OCI-LY3 (cell line): ENCODE measurements around the gene ACSF3.
A peak's percentile ranks its signal among the peaks of the same experiment; 100 is the strongest.

Source experiments
- H2AFZ ChIP-seq: fragments of 200-600, 300-600 bp; shearing (Covaris generic); 2 replicates; pipeline ENCODE4 v1.6.0; 2014; ENCODE audit warnings: antibody characterized with exemption, low read depth, low read length
- H3K27ac ChIP-seq: fragments of 200-600, 300-600 bp; sonication (generic); 2 replicates; pipeline ENCODE4 v1.5.1; 2014; ENCODE audit warnings: mild to moderate bottlenecking, low read length, moderate library complexity, mixed read lengths
- H3K27me3 ChIP-seq: fragments of 200-600, 300-600 bp; sonication (generic); 2 replicates; pipeline ENCODE4 v1.6.1; 2014; ENCODE audit warnings: low read depth, low read length, mixed read lengths
- H3K36me3 ChIP-seq: fragments of 200-600, 300-600 bp; sonication (generic); replicated peaks from 2 replicates; pipeline ENCODE3; 2014; ENCODE audit warnings: low read depth, low read length, mixed read lengths
- H3K4me1 ChIP-seq: fragments of 300-600, 200-600 bp; sonication (generic); 2 replicates; pipeline ENCODE4 v1.6.1; 2014; ENCODE audit warnings: low read length, mixed read lengths
- H3K4me2 ChIP-seq: fragments of 200-600, 300-600 bp; sonication (generic); 2 replicates; pipeline ENCODE4 v1.6.1; 2014; ENCODE audit warnings: low read length, mixed read lengths
- H3K4me3 ChIP-seq: fragments of 300-600, 200-600 bp; sonication (generic); 2 replicates; pipeline ENCODE4 v1.5.1; 2014; ENCODE audit warnings: antibody characterized with exemption, mild to moderate bottlenecking, low read length, moderate library complexity
- H3K79me2 ChIP-seq: fragments of 300-600, 200-600 bp; shearing (Covaris generic); 2 replicates; pipeline ENCODE4 v1.6.1; 2014; ENCODE audit warnings: mild to moderate bottlenecking, low read length, mixed read lengths
- H3K9ac ChIP-seq: fragments of 300-600, 200-600 bp; shearing (Covaris generic); 2 replicates; pipeline ENCODE4 v1.6.0; 2014; ENCODE audit warnings: mild to moderate bottlenecking, low read length, moderate library complexity
- H3K9me3 ChIP-seq: fragments of 200-600, 300-600 bp; shearing (Covaris generic); 2 replicates; pipeline ENCODE4 v1.6.1; 2014; ENCODE audit warnings: low read length, mixed read lengths; ENCODE audit not compliant: insufficient read depth
- H4K20me1 ChIP-seq: fragments of 200-600, 300-600 bp; sonication (generic); 2 replicates; pipeline ENCODE4 v1.6.1; 2016; ENCODE audit warnings: low read length, mixed read lengths; ENCODE audit not compliant: insufficient read depth
- CTCF ChIP-seq: fragments of 200-600, 300-600 bp; sonication (generic); IDR thresholded peaks from 2 replicates; pipeline ENCODE4 v1.5.1; 2014; ENCODE audit warnings: antibody characterized with exemption, low read length, low read depth
- EZH2phosphoT487 ChIP-seq: fragments of 200-600 bp; shearing (Covaris generic); IDR thresholded peaks from 2 replicates; pipeline ENCODE4 v1.6.1; 2018; ENCODE audit warnings: antibody characterized with exemption, mixed run types, low read depth

ACSF3 gene

DNA sequence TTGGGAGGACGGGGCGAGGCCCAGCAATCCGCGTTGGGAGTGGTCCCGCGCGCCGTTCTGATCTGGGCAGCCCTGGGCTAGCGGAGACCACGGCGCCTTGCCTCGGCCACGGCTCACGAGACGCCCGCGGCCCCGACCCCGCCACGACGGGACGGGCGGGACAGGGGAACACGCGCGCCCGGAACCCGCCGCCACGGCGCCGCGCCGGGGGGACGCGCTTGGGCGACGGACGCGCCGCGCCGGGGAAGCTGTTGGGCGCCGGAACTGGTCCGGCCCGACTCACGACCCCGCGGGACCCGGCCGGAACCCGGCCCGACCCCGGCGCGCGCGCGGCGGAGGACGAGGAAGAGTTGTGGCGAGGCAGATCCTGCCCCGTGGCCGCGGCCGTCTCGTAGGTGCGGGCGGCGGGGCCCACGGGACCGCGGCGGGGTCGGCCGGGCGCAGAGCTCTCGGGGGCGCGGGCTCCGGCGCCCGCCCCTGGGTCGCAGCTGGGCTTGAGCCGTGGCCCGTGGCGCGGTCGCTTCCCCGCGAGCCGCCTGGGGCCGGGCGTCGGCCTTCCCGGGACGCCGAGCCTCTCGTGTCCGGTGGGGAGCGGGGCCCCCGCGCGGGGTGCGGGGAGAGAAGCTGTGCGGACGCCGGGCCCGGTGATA, at the start of gene ACSF3:
Gene ACSF3 (plus strand): TSS at position 251 of the 650 bp plus-strand sequence. CDS start 6,830 bp downstream, outside the sequence.
- peaks cover 32% of the 10 kb centered on the region for H3K27me3 ChIP-seq
- peak within 1 kb of the TSS; percentile 88 for H3K4me3 ChIP-seq
- H4K20me1 ChIP-seq, result peaks cover 34% of the 10 kb centered on the region
- peaks cover 51% of the 10 kb centered on the region for H3K79me2 ChIP-seq
- H3K36me3 ChIP-seq, result peaks cover 18% of the 10 kb centered on the region
- peak within 1 kb of the TSS; percentile 93 for H3K4me2 ChIP-seq
- peaks cover 45% of the 10 kb centered on the region for H3K4me1 ChIP-seq
- no peaks in the 10 kb centered on the region; the same call in 1 of the 2 replicates for H3K9me3 ChIP-seq
- H2AFZ ChIP-seq, result no peak within 1 kb of the TSS; the same call in 1 of the 2 replicates
- TF ChIP-seq EZH2phosphoT487 (no peak), CTCF (no peak)
- H3K9ac ChIP-seq, result peak within 1 kb of the TSS; percentile 93
- peak within 1 kb of the TSS; percentile 54 for H3K27ac ChIP-seq

DNA sequence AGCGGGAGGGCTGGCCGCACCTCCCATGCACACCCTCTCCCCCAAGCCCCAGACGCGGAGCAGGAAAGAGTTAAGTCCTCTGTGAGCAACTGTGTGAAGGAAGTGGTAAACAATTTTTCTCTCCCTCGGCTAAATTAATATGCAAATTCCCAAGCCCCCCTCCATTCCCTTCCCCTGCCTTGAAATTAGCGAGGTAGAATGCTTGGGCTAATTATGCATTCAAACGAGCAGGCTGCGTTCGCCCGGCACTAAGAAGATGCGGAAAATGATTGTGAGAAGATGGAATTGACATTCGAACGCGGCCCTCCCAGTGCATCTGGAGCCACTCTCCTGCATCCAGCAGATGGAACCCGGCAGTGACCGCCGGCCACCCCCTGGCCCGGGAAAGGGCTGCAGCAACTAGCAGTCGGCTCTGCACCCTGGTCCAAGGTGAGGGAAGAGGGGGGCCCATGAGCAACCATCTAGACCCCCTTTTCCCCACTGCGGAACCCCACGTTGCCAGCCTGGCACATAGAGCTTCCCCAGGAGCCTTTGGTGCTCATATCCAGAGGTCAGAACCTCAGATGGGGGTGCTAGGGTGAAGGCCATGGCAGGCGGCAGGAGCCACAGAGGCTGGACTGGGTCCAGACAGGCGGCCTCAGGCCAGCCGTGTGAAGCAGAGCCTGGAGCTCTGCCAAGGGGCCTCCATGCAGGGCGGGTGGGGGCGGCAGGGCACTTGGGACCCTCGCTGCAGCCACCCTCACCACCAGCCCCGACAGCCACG, 49.1 kb upstream of the ACSF3 start:
- Histone ChIP-seq H3K27me3 (peaks cover 20% of the 10 kb centered on the region), H2AFZ (no peak overlapping the region), H3K4me3 (no peak overlapping the region), H4K20me1 (no peaks in the 10 kb centered on the region), H3K4me1 (peaks cover 28% of the 10 kb centered on the region), H3K4me2 (no peak overlapping the region), H3K9me3 (no peaks in the 10 kb centered on the region), H3K27ac (no peak overlapping the region), H3K9ac (no peak overlapping the region), H3K79me2 (no peaks in the 10 kb centered on the region), H3K36me3 (no peaks in the 10 kb centered on the region)
- TF ChIP-seq CTCF, result no peak
- no peak for TF ChIP-seq EZH2phosphoT487

- Histone ChIP-seq H3K36me3 (no peaks in the 10 kb centered on the region), H3K27me3 (peaks cover 20% of the 10 kb centered on the region), H3K4me2 (no peak overlapping the region), H4K20me1 (no peaks in the 10 kb centered on the region), H2AFZ (no peak overlapping the region), H3K79me2 (no peaks in the 10 kb centered on the region), H3K27ac (no peak overlapping the region), H3K4me1 (peaks cover 27% of the 10 kb centered on the region), H3K4me3 (no peak overlapping the region), H3K9me3 (no peaks in the 10 kb centered on the region), H3K9ac (no peak overlapping the region)
- TF ChIP-seq EZH2phosphoT487 (no peak), CTCF (no peak)
Measured at GRCh38 chr16:89045181-89045815, 48.4 kb upstream of the ACSF3 start.

DNA sequence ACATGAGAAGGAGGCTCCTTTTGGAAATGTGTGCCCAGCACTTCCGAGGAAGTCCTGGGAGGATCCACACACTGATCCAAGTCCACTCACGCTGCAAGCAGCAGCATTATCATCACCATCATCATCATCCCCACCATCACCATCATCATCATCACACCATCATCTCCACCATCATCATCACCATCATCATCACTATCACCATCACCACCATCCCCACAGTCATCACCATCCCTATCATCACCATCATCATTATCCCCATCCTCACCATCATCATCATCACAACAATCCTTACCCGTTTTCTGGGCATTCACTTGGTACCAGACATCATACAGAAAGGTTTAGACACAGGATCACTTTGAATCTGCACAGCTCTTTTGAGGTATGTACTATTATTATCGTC, 47.8 kb upstream of the ACSF3 start:
- H2AFZ ChIP-seq, result no peak overlapping the region
- H3K27me3 ChIP-seq, result peaks cover 20% of the 10 kb centered on the region
- no peaks in the 10 kb centered on the region for H4K20me1 ChIP-seq
- H3K9ac ChIP-seq, result no peak overlapping the region
- no peak for TF ChIP-seq CTCF
- no peak for TF ChIP-seq EZH2phosphoT487
- H3K4me1 ChIP-seq, result peaks cover 21% of the 10 kb centered on the region
- H3K4me3 ChIP-seq, result no peak overlapping the region
- H3K9me3 ChIP-seq, result no peaks in the 10 kb centered on the region
- no peaks in the 10 kb centered on the region for H3K36me3 ChIP-seq
- H3K79me2 ChIP-seq, result no peaks in the 10 kb centered on the region
- H3K27ac ChIP-seq, result no peak overlapping the region
- H3K4me2 ChIP-seq, result no peak overlapping the region
